Measurements from ENCODE around the gene PWWP2B. TPM values are rescaled to one million over a fixed set of nuclear protein-coding genes. Genes with fewer than 3 reads are reported as not detected.
"Not testable (repeated sequence)": the region's sequence is repeated elsewhere in the genome, so short reads cannot be mapped to it uniquely, and the experiment has no call there.

PWWP2B gene
- total RNA-seq, 1 experiment from 2014 or later = 12.2 TPM

- TF ChIP-seq ZNF281 (CRISPR knock-in tag; IDR thresholded peaks at IDR 0.05) (no peak), NFE2L1 (CRISPR knock-in tag; IDR thresholded peaks at IDR 0.05) (no peak), ETV6 (CRISPR knock-in tag; IDR thresholded peaks at IDR 0.05) (no peak), ZBTB21 (CRISPR knock-in tag; IDR thresholded peaks at IDR 0.05; ENCODE audit: borderline replicate concordance) (no peak), HMGA2 (CRISPR knock-in tag; IDR thresholded peaks at IDR 0.05) (no peak), GRHL2 (CRISPR knock-in tag; IDR thresholded peaks at IDR 0.05; ENCODE audit: insufficient replicate concordance, severe bottlenecking) (no peak), SMAD3 (CRISPR knock-in tag; IDR thresholded peaks at IDR 0.05; ENCODE audit: borderline replicate concordance) (no peak), NR1H2 (CRISPR knock-in tag; IDR thresholded peaks at IDR 0.05) (no peak), NFYB (CRISPR knock-in tag; conservative IDR thresholded peaks at IDR 0.05; ENCODE audit: low read depth) (no peak), E2F1 (CRISPR knock-in tag; IDR thresholded peaks at IDR 0.05) (no peak), FOXJ3 (CRISPR knock-in tag; IDR thresholded peaks at IDR 0.05; ENCODE audit: borderline replicate concordance) (no peak)
These were observed 19.7 kb upstream of the PWWP2B start (continued) for GRCh38 chr10:132377326-132377725.

- H3K27ac Mint-ChIP-seq; H3K4me3 Mint-ChIP-seq; H3K36me3 Mint-ChIP-seq; H3K9me3 Mint-ChIP-seq; CTCF ChIA-PET; ATAC-seq; POLR2A ChIA-PET; H3K27me3 Mint-ChIP-seq (ENCODE audit: low read depth); H3K4me1 Mint-ChIP-seq; DNase-seq (ENCODE audit: low spot score): not testable (repeated sequence)
- peak; percentile 93 for TF ChIP-seq PRDM15 (CRISPR knock-in tag; IDR thresholded peaks at IDR 0.05)
These were observed 18.0 kb upstream of the PWWP2B start for GRCh38 chr10:132379026-132379425.

DNA sequence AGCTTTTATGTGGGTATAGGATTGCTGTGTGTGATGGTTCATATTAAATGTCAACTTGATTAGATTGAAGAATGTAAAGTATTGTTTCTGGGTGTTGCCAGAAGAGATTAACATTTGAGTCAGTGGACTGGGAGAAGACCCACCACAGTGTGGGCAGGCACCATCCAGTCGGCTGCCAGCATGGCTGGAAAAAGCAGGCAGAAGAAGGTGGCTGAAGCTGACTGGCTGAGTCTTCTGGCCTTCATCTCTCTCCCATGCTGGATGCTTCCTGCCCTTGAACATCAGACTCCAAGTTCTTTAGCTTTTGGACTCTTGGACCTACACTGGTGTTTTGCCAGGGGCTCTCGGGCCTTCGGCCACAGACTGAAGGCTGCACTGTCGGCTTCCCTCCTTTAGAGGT is 16.0 kb upstream of the PWWP2B start:
- H3K36me3 Mint-ChIP-seq; H3K4me1 Mint-ChIP-seq; H3K4me3 Mint-ChIP-seq; H3K27me3 Mint-ChIP-seq (ENCODE audit: low read depth); POLR2A ChIA-PET; DNase-seq (ENCODE audit: low spot score); H3K27ac Mint-ChIP-seq; H3K9me3 Mint-ChIP-seq; ATAC-seq: not testable (repeated sequence)
- CTCF ChIA-PET = interaction anchor here (0.8 to 2.1 kb wide), 3 partner anchors 11 to 25 kb away, joined by 3 to 7 read pairs (median 3); no protein-coding TSS in a partner anchor

DNA sequence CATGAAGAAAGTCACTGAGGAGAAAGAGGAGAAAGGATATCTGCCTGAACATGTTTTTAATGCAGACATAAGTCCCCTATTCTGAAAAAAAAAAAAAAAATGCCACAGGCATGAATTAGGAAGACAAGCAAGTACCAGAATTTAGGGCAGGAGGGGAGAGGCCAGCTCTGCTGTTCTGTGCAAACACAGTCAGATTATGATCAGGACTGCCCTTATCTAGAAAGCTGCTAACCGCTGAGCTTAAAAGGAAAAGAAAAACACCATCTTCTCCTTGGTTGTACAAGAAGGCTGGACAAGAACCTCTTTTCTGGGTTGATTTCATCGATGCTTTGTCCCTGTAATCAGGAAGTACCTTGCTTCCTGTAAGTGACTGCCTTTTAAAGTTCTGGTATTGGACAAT is 15.3 kb upstream of the PWWP2B start:
- Mint-ChIP-seq H3K9me3 (peaks cover 4% of the 10 kb centered on the region), H3K27ac (no peak overlapping the region), H3K4me3 (no peak overlapping the region), H3K36me3 (peaks cover 2% of the 10 kb centered on the region; the same call in 1 of the 2 replicates), H3K27me3 (ENCODE audit: low read depth) (no peaks in the 10 kb centered on the region; the same call in 1 of the 2 replicates), H3K4me1 (no peaks in the 10 kb centered on the region; the same call in 1 of the 2 replicates)
- ATAC-seq = no peak
- no peak for TF ChIP-seq ZNF219 (CRISPR knock-in tag; IDR thresholded peaks at IDR 0.05; ENCODE audit: borderline replicate concordance)
- no peak for TF ChIP-seq TCF7 (CRISPR knock-in tag; IDR thresholded peaks at IDR 0.05; ENCODE audit: low read depth)
- ChIA-PET POLR2A (no interaction called here), CTCF (interaction anchor here (0.8 to 2.1 kb wide), 2 partner anchors 21 to 24 kb away, joined by 3 to 7 read pairs; no protein-coding TSS in a partner anchor)
- DNase-seq (ENCODE audit: low spot score) = no peak

Measured in WTC11 (cell line).